CD4-positive, alpha-beta T cell treated with Interleukin-1 beta for 1 hour (primary cell): Measurements from ENCODE around the gene CELA2B.

ENCODE experiments used
- DNase-seq, 2 donors: peaks; one replicate each; pipeline ENCODE4 v3.0.0-alpha.2; 2020 to 2022

The CELA2B gene

GRCh38 chr1:15475752-15476314 lies at the start of gene CELA2B:
Gene CELA2B (plus strand): TSS chr1:15476104. CDS start chr1:15476126, 22 bp downstream.
- DNase-seq, result no peak

GRCh38 chr1:15426492-15427279 lies 49.2 kb upstream of the CELA2B start:
- DNase-seq, result peak in 1 of 2 donors; percentile 4

GRCh38 chr1:15427280-15427666 lies 48.6 kb upstream of the CELA2B start:
- DNase-seq, result peak in 1 of 2 donors; percentile 3

- DNase-seq, result peak in 1 of 2 donors; percentile 1
Measured at GRCh38 chr1:15428252-15428651, 47.7 kb upstream of the CELA2B start.

DNA sequence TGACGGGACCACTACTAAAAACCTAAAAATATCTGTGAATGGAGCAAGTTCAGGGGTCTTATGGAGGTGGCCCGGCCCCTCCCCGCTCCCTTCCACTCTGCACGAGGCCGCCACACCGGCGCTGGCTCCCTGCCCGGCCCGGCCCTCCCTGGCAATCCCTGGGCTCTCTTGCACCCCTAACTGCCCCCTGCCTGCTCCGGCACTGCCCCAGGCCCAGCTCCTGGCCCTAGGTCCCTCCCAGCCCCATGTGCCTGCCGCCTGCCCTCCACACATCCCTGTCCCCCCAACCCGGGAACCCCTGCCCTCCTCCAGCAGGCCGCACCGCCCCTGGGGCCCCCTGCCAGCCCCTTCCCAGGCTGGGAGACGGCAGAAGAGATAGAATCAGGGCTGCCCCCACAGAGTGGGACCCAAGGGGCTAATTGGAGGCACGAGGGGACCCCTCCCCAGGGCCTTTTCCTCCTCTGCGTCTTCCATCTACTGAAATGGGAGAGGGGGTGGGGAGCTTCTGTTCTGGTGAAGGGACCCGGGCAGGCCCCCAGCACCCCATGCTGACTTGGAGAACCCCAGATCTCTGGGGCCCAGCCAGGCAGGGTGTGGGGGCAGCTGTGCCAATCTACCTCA lies 47.0 kb upstream of the CELA2B start:
- no peak for DNase-seq

GRCh38 chr1:15429701-15430149 lies 46.2 kb upstream of the CELA2B start:
- peak; percentile 4 to 54 for DNase-seq

DNA sequence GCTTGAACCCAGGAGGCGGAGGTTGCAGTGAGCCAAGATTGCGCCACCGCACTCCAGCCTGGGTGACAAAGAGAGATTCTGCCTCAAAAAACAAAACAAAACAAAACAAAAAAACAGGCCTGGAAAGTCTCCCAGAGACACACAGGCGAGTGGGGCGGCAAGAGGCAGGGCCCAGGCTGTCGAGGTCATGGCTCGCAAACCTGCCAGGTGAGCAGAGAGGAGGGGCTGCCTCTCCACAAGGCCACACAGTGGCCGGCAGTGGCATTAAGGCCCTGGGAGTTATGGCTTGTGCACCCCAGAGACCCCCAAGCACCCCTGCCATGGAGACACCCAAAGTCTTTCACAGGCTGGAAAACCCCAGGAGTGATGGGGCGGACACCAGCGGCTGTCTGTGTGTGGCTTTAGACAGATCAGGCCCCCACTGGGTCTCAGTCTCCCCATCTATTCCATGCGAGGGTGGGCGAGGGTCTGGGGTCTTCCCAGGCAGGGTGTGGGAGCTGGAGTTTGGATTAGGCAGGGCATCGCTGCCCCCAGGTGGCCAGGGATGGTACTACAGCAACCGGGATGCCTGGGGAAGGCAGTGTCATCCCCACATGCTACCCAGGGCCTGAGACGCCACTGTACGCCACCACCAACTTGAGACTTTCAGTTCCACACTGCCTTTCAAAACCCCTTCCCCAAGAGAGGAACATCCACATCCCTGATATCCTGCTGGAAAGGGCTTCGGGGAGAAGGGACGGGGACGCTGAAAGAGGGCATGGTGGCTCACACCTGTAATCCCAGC lies 44.9 kb upstream of the CELA2B start:
- DNase-seq, result peak; percentile 71 to 76

DNA sequence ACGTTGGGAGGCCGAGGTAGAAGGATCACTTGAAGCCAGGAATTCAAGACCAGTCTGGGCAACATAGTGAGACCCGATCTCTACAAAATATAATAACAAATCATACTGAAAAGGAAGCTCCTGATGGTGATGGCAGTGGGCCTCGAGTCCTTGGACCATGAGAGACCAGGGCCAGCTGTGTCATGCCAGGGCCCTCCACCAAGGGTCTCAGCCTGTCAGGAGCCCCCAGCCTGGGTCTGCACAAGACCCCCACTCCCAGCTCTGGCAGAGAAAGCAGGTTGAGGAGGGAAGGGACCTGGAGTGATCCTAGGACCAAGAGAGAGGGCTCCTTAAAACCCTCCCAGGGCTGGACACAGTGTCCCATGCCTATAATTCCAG lies 44.3 kb upstream of the CELA2B start:
- no peak for DNase-seq

DNA sequence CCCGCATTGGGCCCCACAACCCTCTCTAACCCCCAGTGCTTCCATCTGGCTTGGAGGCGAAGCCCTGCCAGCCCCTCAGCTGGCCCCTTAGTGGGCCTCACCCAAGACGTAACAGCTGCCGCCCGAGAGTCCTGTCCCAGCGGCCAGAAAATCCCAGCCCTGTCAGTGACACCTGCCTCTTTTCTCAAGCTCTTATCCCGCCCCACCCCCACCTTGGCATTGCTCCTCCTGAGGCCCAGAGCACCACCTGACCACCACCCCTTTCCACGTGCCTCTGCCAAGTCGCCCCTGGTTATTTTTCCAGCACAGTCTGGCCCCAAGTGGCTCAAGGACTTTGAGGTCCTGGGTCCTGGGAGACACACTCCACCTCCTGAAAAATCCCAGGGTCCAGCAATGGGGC lies 43.6 kb upstream of the CELA2B start:
- peak in 1 of 2 donors; percentile 12 for DNase-seq

DNA sequence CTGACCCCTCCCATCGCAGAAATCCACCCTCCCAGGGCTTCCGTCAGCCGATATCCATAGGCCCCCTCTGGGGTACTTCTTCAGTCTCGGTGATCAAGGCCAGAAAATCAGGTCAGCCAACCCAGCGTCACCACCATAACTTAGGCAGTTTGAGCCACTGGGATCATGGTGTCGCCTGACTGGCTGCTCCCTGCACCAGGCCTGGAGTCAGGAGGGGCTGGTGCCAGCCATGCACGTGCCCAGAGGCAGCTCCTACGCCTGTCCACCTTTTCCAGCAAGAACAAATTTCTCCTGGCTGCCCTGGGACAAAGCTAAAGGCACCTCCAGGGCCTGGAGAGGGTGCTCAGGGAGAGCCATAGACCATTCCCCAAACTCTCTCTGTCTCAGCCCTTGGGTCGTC lies 42.4 kb upstream of the CELA2B start:
- DNase-seq, result peak in 1 of 2 donors; percentile 8

GRCh38 chr1:15434739-15435138 lies 41.2 kb upstream of the CELA2B start:
- DNase-seq, result peak; percentile 6 to 50

GRCh38 chr1:15435239-15436077 lies 40.4 kb upstream of the CELA2B start:
- peak in 1 of 2 donors; percentile 11 for DNase-seq

- DNase-seq, result no peak
Measured at GRCh38 chr1:15436881-15437442, 38.9 kb upstream of the CELA2B start.

DNA sequence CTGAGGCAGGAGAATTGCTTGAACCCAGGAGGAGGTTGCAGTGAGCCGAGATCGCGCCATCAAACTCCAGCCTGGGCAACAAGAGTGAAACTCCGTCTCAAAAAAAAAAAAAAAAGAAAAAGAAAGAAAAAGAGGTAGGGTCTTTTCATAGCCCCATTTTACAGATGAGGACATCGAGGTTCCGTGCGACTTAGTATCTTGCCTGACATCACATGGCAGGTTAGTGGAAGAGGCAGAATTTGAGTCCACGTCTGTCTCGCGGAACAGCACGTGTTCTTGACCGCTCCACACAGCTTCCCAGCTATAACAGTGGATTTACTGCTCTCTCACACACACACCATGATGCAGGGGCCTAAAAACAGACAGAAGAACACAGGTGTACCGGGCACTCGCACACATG lies 36.6 kb upstream of the CELA2B start:
- no peak for DNase-seq

DNA sequence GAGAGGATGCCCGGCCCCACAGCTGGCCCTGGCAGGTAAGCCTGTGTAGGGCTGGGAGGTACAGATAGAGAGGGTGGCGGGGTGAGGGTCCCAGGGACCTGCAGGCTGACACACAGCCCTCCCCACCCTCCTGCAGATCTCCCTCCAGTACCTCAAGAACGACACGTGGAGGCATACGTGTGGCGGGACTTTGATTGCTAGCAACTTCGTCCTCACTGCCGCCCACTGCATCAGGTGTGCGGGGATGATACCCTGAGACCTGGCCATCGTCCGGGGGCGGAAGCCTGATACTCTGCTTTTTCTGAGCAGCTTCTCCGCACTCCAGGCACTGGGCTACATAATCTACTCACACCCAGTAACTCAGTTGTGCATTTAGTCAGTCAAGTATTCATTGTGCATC lies 35.5 kb upstream of the CELA2B start:
- DNase-seq, result no peak

GRCh38 chr1:15441247-15441646 lies 34.7 kb upstream of the CELA2B start:
- DNase-seq, result no peak

DNA sequence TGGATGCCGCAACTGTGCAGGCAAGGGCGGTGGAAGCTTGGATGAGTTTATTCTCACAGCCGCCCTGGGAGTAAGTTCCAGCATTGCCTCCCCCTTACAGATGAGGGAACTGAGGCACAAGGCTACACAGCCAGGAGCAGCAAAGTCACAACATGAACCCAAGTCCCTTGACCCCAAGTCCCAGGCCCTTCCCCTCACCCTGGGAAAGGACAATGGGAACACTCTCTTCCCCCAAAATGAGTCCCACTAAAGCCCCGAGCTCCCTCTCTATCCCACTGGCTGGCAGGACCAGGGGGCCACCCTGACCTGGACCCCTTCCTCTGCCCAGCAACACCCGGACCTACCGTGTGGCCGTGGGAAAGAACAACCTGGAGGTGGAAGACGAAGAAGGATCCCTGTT lies 33.8 kb upstream of the CELA2B start:
- no peak for DNase-seq

DNA sequence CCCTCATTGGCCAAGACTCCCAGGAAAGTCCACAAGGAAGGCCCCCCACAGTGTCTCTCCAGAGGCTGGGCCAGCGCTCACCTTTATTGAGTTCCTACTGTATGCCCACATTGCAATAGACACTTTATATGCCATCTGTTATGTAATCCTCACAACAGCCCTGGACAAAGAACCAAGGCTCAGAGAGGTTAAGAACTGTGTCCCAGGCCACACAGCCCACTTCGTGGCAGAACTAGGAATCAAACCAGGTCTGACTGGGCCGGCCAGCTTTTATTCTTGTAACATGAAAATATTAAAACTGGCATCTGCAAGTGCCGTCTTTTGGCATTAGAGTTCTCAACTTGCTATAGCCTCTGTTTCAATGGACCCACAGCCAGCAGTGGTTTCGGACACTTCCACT lies 33.1 kb upstream of the CELA2B start:
- DNase-seq, result no peak

DNA sequence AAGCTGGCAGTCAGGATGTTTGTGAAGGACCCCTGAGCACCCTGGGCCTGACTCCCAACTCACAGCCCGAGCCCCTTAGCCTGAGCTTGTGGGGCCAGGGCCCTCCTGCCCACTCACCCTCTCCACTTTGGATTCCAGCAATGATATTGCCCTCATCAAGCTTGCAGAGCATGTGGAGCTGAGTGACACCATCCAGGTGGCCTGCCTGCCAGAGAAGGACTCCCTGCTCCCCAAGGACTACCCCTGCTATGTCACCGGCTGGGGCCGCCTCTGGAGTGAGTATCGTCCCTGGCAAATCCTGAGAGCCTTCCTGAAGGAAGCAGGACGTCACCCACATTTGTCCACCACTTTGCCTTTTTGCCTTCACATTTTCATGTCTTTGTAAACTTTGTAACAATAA lies 32.6 kb upstream of the CELA2B start:
- no peak for DNase-seq

DNA sequence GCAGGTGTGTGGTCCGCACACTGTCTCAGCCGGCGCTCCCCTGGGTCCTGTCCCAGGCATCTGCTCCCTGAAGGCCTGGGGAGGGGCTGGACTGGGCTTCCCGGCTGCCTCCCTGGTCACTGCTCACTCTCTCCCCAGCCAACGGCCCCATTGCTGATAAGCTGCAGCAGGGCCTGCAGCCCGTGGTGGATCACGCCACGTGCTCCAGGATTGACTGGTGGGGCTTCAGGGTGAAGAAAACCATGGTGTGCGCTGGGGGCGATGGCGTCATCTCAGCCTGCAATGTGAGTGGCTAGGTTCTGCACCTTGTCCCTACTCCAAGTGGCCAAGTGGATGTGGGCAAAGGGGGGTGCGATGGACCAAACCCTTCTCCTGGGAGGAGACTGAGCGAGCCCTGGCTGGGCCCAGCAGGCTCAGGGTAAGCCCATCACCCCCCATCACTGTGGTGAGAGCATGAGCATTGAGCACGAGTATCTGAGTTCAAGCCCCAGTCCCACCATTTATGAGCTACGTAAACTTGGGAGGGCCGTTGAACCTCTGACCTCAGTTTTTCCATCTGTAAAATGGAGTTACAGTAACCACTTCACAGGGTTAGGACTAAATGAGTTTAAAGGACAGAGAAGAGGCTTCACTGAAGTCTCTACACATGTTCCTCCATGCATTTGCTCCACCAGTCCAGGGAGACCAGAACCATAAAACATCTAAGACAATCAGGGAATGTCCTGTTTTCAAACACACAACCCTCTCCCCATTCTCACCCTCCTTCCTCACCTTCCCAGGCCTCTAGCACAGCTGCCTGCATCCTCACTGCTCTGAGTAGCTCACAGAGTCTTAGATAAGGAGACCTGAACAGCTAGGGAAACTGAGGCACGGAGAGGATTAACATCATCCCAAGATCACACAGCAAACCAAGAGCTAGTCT lies 31.2 kb upstream of the CELA2B start:
- no peak for DNase-seq
